Dermis lymphatic vessel endothelial cell (primary cell): ENCODE results near the gene HLA-G. TPM values are rescaled to one million over a fixed set of nuclear protein-coding genes. Genes with fewer than 3 reads are reported as not detected.

Experiments
- total RNA-seq: library from RNA; depleted of rRNA; stranded (reverse); fragments of >200 nt; gene quantifications from 2 replicates; pipeline ENCODE4 v1.2.1, GENCODE V29; 2014

HLA-G gene
- total RNA-seq = not detected in 2 replicates

DNA sequence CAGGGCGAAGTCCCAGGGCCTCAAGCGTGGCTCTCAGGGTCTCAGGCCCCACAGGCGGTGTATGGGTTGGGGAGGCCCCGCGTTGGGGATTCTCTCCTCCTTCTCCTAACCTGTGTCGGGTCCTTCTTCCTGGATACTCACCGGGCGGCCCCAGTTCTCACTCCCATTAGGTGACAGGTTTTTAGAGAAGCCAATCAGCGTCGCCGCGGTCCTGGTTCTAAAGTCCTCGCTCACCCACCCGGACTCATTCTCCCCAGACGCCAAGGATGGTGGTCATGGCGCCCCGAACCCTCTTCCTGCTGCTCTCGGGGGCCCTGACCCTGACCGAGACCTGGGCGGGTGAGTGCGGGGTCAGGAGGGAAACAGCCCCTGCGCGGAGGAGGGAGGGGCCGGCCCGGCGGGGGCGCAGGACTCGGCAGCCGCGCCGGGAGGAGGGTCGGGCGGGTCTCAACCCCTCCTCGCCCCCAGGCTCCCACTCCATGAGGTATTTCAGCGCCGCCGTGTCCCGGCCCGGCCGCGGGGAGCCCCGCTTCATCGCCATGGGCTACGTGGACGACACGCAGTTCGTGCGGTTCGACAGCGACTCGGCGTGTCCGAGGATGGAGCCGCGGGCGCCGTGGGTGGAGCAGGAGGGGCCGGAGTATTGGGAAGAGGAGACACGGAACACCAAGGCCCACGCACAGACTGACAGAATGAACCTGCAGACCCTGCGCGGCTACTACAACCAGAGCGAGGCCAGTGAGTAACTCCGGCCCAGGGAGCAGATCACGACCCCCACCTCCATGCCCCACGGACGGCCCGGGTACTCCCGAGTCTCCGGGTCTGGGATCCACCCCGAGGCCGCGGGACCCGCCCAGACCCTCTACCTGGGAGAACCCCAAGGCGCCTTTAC is at the start of gene HLA-G:
Gene HLA-G, plus strand, starts transcription at position 247 of the 892 bp plus-strand sequence. Its CDS starts 20 bp downstream, at position 267.

Other genes with a start within 250 kb of the HLA-G start
- not detected in 2 replicates for gene OR2H2, start 242.7 kb upstream of the HLA-G start, total RNA-seq
- gene GABBR1, start 194.6 kb upstream of the HLA-G start, total RNA-seq = 1.4 and 4.8 TPM in 2 replicates
- gene MOG, start 170.7 kb upstream of the HLA-G start, total RNA-seq = not detected in 2 replicates
- gene ZFP57, start 146.7 kb upstream of the HLA-G start, total RNA-seq = not detected in 2 replicates
- gene HLA-F, start 104.4 kb upstream of the HLA-G start, total RNA-seq = 14.8 and 21.6 TPM in 2 replicates
- gene HLA-A, start 114.7 kb downstream of the HLA-G start, total RNA-seq = 592 and 1,002 TPM in 2 replicates
- 25.9 and 45.5 TPM in 2 replicates for gene POLR1H, start 233.4 kb downstream of the HLA-G start, total RNA-seq
- 11.1 and 12.6 TPM in 2 replicates for gene PPP1R11, start 239.4 kb downstream of the HLA-G start, total RNA-seq
- gene RNF39, start 247.9 kb downstream of the HLA-G start, total RNA-seq = under 0.01 TPM in 1 of 2 replicates, not detected in the other